Measurements from ENCODE around the gene SLC2A9.

SLC2A9 gene

DNA sequence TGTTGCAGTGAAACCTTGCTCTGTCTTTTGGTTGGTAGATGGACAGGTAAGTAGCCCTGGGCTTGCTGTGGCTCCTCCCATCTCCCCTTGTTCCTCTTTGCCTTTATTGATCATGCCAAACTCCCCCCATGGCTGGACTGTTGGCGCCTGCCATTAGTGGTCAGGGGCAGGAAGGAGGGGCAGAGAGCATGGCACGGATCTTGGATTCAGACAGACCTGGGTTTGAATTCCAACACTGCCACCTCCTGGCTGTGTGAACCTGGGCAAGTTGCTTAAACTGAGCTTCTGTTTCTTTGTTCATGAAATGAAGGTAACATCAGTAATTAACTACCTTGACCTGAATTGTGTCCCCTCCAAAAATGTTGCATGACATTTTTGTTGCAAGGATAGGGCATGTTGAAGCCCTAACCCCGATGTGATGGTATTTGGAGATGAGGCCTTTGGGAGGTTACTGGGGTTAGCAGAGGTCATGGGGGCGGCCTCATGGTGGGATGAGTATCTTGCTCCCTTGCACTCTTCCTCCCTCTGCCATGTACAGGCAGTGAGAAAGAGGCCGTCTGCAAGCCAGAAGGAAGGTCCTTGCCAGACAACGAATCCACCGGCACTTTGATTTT, 6.0 kb downstream of the SLC2A9 start:
- TF ChIP-seq POLR2AphosphoS5 (IDR thresholded peaks at IDR 0.05; ENCODE audit: low read depth, low read length) (no peak), FOXP2 (optimal IDR thresholded peaks at IDR 0.05; ENCODE audit: borderline replicate concordance, extremely low read depth, extremely low read length, insufficient read depth) (no peak), TAF1 (IDR thresholded peaks at IDR 0.05; ENCODE audit: borderline replicate concordance, insufficient read depth, low read length) (no peak), SIN3A (IDR thresholded peaks at IDR 0.05; ENCODE audit: borderline replicate concordance, insufficient read depth, low read length) (no peak)
- TF ChIP-seq, protein P1, sequence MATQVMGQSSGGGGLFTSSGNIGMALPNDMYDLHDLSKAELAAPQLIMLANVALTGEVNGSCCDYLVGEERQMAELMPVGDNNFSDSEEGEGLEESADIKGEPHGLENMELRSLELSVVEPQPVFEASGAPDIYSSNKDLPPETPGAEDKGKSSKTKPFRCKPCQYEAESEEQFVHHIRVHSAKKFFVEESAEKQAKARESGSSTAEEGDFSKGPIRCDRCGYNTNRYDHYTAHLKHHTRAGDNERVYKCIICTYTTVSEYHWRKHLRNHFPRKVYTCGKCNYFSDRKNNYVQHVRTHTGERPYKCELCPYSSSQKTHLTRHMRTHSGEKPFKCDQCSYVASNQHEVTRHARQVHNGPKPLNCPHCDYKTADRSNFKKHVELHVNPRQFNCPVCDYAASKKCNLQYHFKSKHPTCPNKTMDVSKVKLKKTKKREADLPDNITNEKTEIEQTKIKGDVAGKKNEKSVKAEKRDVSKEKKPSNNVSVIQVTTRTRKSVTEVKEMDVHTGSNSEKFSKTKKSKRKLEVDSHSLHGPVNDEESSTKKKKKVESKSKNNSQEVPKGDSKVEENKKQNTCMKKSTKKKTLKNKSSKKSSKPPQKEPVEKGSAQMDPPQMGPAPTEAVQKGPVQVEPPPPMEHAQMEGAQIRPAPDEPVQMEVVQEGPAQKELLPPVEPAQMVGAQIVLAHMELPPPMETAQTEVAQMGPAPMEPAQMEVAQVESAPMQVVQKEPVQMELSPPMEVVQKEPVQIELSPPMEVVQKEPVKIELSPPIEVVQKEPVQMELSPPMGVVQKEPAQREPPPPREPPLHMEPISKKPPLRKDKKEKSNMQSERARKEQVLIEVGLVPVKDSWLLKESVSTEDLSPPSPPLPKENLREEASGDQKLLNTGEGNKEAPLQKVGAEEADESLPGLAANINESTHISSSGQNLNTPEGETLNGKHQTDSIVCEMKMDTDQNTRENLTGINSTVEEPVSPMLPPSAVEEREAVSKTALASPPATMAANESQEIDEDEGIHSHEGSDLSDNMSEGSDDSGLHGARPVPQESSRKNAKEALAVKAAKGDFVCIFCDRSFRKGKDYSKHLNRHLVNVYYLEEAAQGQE (IDR thresholded peaks at IDR 0.05; ENCODE audit: insufficient read depth in 1 of 2, low read depth in 2 of 2, low read length in 2 of 2): no peak

DNA sequence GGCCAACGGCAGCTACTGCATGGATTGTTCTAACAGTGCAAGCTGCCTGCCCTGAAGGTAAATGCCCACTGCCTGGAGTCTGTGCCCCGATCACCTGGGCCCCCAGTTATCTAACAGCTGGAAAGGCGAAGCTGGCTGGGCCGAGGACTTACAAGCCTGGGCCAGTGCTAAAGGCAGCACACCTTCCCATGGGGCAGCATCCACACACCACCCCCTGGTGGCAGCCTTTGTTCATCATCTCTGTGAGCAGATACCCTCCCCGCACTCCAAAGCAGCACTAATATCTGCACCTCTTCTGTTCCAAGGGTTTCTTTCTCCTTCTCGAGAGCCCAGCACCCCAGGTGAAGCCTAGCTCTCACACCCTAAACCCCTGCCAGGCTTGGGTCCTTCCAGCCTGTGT, 7.6 kb downstream of the SLC2A9 start:
- TF ChIP-seq FOXP2 (optimal IDR thresholded peaks at IDR 0.05; ENCODE audit: borderline replicate concordance, extremely low read depth, extremely low read length, insufficient read depth) (no peak), SIN3A (IDR thresholded peaks at IDR 0.05; ENCODE audit: borderline replicate concordance, insufficient read depth, low read length) (no peak), POLR2AphosphoS5 (IDR thresholded peaks at IDR 0.05; ENCODE audit: low read depth, low read length) (no peak), TAF1 (IDR thresholded peaks at IDR 0.05; ENCODE audit: borderline replicate concordance, insufficient read depth, low read length) (no peak)
- TF ChIP-seq, protein P1 (IDR thresholded peaks at IDR 0.05; ENCODE audit: insufficient read depth in 1 of 2, low read depth in 2 of 2, low read length in 2 of 2): no peak

DNA sequence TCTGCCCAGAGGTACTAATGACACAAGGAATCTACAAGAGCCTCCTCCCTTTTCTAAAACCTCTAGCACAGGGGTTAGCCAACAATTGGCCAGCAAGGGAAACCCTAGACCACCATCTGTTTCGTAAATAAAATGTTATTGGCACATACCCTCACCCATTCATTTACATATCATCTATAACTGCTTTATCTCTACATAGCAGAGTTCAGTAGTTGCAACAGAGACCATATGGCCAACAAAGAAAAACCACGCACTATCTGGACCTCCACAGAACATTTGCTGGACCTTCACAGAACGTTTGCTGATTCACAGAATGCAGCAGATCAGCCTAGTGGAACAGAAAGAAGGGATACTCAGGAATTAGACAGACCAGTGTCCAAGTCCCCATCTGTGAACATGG, 9.4 kb downstream of the SLC2A9 start:
- no peak for TF ChIP-seq FOXP2 (optimal IDR thresholded peaks at IDR 0.05; ENCODE audit: borderline replicate concordance, extremely low read depth, extremely low read length, insufficient read depth)
- no peak for TF ChIP-seq POLR2AphosphoS5 (IDR thresholded peaks at IDR 0.05; ENCODE audit: low read depth, low read length)
- no peak for TF ChIP-seq TAF1 (IDR thresholded peaks at IDR 0.05; ENCODE audit: borderline replicate concordance, insufficient read depth, low read length)
- TF ChIP-seq, protein P1 (IDR thresholded peaks at IDR 0.05; ENCODE audit: insufficient read depth in 1 of 2, low read depth in 2 of 2, low read length in 2 of 2): no peak

DNA sequence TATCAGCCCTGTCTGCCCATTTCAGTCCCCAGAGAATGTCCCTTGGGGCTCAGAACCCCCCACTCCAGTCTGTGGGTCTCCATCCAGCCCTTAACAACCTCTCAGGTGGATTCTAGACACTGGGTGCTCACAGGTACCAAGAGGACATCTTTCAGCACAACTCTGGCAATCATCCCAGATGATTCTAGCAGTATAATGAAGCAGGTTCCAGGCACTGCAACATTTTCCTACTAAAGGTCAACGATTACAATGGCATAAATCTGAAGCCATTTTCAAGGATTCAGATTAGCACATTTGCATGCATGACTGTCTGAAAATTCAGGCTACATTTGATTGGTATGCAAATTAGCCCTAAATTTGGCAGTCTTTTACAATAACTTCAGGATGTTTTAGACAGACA, 10.0 kb downstream of the SLC2A9 start:
- TF ChIP-seq FOXP2 (optimal IDR thresholded peaks at IDR 0.05; ENCODE audit: borderline replicate concordance, extremely low read depth, extremely low read length, insufficient read depth): no peak

DNA sequence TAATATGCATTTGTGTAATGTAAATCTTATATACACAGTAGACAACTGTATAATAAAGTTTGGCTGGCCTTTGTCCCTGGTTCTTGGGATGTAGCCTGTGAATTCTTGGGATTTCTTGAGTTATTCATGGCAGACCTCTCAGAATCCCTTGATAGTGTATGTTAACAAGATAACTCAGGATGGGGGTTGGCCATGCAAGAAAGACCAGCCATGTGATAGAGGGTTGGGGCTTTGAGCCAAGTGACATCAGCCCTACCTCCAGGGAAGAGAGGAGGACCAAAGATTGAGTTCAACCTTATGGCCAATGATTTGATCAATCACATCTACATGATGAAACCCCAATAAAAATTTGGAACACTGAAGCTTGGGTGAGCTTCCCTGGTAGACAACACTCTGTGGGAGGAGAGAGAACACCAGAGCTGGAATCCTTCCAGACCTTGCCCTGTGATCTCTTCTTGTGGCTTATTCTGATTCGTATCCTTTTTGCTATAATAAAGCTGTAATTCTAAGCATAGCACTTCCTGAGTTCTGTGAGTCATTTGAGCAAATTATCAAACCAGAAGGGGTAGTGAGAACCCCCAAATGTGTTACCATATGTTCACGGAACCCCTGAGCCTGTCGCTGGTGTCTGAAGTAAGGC, 11.3 kb downstream of the SLC2A9 start:
- TF ChIP-seq FOXP2 (optimal IDR thresholded peaks at IDR 0.05; ENCODE audit: borderline replicate concordance, extremely low read depth, extremely low read length, insufficient read depth): no peak

DNA sequence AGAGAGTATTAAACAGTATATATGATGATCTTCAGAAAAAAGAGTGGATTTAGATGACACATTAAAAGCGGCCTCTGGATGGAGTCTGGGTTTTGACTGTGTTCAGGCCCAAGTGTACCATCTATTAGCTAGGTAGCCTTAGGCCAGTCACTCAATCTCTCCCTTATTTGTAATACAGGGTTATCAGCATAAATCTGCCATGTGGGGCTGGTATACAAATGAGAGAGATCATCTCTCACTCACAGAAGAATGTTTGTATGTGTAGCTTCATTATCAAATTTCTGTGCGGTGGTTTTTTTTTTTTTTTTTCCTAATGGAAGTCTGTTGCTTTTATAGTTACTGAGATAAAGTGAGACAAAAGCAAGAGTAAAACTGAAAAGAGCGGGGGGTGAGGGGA, 12.7 kb downstream of the SLC2A9 start:
- no peak for TF ChIP-seq POLR2AphosphoS5 (IDR thresholded peaks at IDR 0.05; ENCODE audit: low read depth, low read length)
- TF ChIP-seq TAF1 (IDR thresholded peaks at IDR 0.05; ENCODE audit: borderline replicate concordance, insufficient read depth, low read length): no peak
- TF ChIP-seq, protein P1 (IDR thresholded peaks at IDR 0.05; ENCODE audit: insufficient read depth in 1 of 2, low read depth in 2 of 2, low read length in 2 of 2): no peak
- no peak for TF ChIP-seq FOXP2 (optimal IDR thresholded peaks at IDR 0.05; ENCODE audit: borderline replicate concordance, extremely low read depth, extremely low read length, insufficient read depth)
- no peak for TF ChIP-seq SIN3A (IDR thresholded peaks at IDR 0.05; ENCODE audit: borderline replicate concordance, insufficient read depth, low read length)
